Naive B cell (primary cell): ENCODE measurements around the gene QRFP. TPM values are rescaled to one million over a fixed set of nuclear protein-coding genes. Genes with fewer than 3 reads are reported as not detected.
"Not testable (repeated sequence)": the region's sequence is repeated elsewhere in the genome, so short reads cannot be mapped to it uniquely, and the experiment has no call there.

Source experiments
- ATAC-seq, 2 donors: fragments of 150-1000 bp; cut with Tn5 transposase; 2 replicates each; pipeline ENCODE4 v1.10.0; 2021; ENCODE audit warnings: low read depth in 2 of 2, mild to moderate bottlenecking in 2 of 2, moderate library complexity in 2 of 2
- DNase-seq: peaks from one replicate; pipeline ENCODE4 v3.0.0; 2022
- H3K27ac Mint-ChIP-seq, 6 donors: one replicate each; pipeline ENCODE4 v1.8.0; 2020 to 2022; ENCODE audit warnings: mild to moderate bottlenecking in 6 of 6, mixed read lengths in 6 of 6, moderate library complexity in 5 of 6, inconsistent platforms in 2 of 6
- H3K27me3 Mint-ChIP-seq, 3 donors: one replicate each; pipeline ENCODE4 v1.8.0; 2021 to 2022; ENCODE audit warnings: mixed read lengths in 3 of 3, mild to moderate bottlenecking in 1 of 3
- H3K36me3 Mint-ChIP-seq, 2 donors: one replicate each; pipeline ENCODE4 v1.8.0; 2020 to 2022; ENCODE audit warnings: mixed read lengths in 2 of 2, inconsistent platforms in 1 of 2, mild to moderate bottlenecking in 1 of 2
- H3K4me1 Mint-ChIP-seq, 3 donors: one replicate each; pipeline ENCODE4 v1.8.0; 2020 to 2022; ENCODE audit warnings: mixed read lengths in 3 of 3, inconsistent platforms in 1 of 3, mild to moderate bottlenecking in 1 of 3, moderate library complexity in 1 of 3
- H3K4me3 Mint-ChIP-seq, 8 donors: one replicate each; pipeline ENCODE4 v1.8.0; 2020 to 2022; ENCODE audit warnings: mild to moderate bottlenecking in 8 of 8, mixed read lengths in 8 of 8, moderate library complexity in 8 of 8, inconsistent platforms in 2 of 8
- H3K9me3 Mint-ChIP-seq, 7 donors: one replicate each; pipeline ENCODE4 v1.8.0; 2020 to 2022; ENCODE audit warnings: mixed read lengths in 7 of 7, mild to moderate bottlenecking in 5 of 7, inconsistent platforms in 2 of 7, moderate library complexity in 1 of 7
- polyA plus RNA-seq, 6 donors: library from polyadenylated mRNA; unstranded; fragments of 300-500 nt; fragmentation: Illumina TruSeq; gene quantifications; one replicate each; pipeline ENCODE4 v1.2.3, GENCODE V29; 2021; ENCODE audit warnings: low read depth in 6 of 6

The QRFP gene
- polyA plus RNA-seq, 6 donors from 2014 or later = 0.42 to 0.75 TPM; not detected in 4

DNA sequence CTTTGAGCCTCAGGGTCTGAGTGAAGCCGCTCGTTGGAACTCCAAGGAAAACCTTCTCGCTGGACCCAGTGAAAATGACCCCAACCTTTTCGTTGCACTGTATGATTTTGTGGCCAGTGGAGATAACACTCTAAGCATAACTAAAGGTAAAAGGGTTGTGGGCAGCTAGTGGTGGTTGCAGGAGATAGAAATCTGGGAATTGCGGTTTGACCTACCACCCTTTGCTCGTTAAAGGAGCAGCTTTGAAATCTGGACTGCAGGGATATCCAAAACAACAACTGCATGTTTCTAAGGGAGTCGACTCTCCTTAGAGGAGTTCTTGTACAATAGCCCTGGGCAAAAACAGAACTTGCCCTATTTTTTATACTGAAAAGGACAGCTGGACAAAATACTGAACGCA, 42.5 kb downstream of the QRFP start:
- H3K4me3 Mint-ChIP-seq = no peak overlapping the region
- H3K9me3 Mint-ChIP-seq = no peaks in the 10 kb centered on the region
- no peak for DNase-seq
- peaks cover 0 to 5% of the 10 kb centered on the region in 2 donors for H3K36me3 Mint-ChIP-seq
- H3K4me1 Mint-ChIP-seq = peaks cover 0 to 4% (median 0%) of the 10 kb centered on the region in 3 donors
- no peak overlapping the region for H3K27ac Mint-ChIP-seq
- no peak for ATAC-seq
- H3K27me3 Mint-ChIP-seq = no peaks in the 10 kb centered on the region

DNA sequence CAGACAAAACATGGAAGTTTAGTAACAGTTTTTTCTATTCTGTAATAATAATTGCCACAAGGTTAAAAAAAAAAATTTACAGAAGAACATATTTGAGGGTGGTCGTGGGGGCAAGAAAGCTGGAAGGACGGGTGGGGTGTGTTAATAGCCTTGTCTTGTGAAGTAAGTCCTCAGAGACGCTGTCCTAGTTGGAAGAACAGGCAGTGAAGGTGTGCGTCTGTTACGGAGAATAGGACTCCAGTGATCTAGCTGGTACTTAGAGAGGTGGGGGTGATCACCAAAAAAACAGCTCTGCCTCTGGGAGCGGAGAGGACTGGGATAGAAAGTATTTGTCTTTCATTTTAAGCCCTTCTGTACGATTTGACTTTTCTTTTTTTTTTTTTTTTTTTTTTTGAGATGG, 43.8 kb downstream of the QRFP start:
- no peaks in the 10 kb centered on the region for H3K9me3 Mint-ChIP-seq
- H3K36me3 Mint-ChIP-seq = peaks cover 0 to 5% of the 10 kb centered on the region in 2 donors
- peaks cover 0 to 4% (median 0%) of the 10 kb centered on the region in 3 donors for H3K4me1 Mint-ChIP-seq
- H3K27me3 Mint-ChIP-seq = no peaks in the 10 kb centered on the region
- peak overlapping the region in 1 of 6 donors; percentile 17 for H3K27ac Mint-ChIP-seq
- no peak overlapping the region for H3K4me3 Mint-ChIP-seq
- no peak for DNase-seq
- ATAC-seq = no peak

DNA sequence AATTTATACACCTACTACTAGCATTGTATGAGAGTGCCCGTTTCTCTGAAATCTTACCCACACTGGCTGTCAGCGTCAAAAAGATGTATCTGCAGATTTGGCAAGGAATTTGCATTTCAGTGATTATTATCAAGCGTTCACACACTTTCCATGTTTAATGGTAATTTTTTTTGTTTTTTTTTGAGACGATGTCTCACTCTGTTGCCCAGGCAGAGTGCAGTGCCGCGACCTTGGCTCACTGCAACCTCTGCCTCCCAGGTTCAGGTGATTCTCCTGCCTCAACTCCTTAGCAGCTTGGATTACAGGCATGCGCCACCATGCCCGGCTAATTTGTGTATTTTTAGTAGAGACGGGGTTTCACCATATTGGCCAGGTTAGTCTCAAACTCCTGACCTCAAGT, 47.3 kb downstream of the QRFP start:
- DNase-seq (no peak), ATAC-seq (no peak)
- H3K9me3 Mint-ChIP-seq = no peaks in the 10 kb centered on the region
- peaks cover 0 to 5% (median 0%) of the 10 kb centered on the region in 3 donors for H3K4me1 Mint-ChIP-seq
- H3K4me3 Mint-ChIP-seq = no peak overlapping the region
- H3K36me3 Mint-ChIP-seq = no peaks in the 10 kb centered on the region
- no peak overlapping the region for H3K27ac Mint-ChIP-seq
- H3K27me3 Mint-ChIP-seq = no peaks in the 10 kb centered on the region

DNA sequence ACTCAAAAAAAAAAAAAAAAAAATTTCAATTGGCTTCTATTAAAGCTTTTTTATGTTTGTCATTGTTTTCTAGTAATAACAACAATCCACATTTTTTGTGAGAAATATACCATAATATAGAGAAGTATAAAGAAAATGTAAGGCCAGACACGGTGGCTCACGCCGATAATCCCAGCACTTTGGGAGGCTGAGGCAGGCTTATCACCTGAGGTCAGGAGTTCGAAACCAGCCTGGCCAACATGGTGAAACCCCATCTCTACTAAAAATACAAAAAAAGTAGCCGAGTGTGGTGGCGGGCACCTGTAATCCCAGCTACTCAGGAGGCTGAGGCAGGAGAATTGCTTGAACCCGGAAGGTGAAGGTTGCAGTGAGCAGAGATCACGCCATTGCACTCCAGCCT, 48.1 kb downstream of the QRFP start:
- H3K27ac Mint-ChIP-seq, DNase-seq, H3K4me3 Mint-ChIP-seq, H3K27me3 Mint-ChIP-seq, ATAC-seq, H3K9me3 Mint-ChIP-seq, H3K36me3 Mint-ChIP-seq: not testable (repeated sequence)
- H3K4me1 Mint-ChIP-seq = peaks cover 2 to 12% (median 8%) of the 10 kb centered on the region in 3 donors

DNA sequence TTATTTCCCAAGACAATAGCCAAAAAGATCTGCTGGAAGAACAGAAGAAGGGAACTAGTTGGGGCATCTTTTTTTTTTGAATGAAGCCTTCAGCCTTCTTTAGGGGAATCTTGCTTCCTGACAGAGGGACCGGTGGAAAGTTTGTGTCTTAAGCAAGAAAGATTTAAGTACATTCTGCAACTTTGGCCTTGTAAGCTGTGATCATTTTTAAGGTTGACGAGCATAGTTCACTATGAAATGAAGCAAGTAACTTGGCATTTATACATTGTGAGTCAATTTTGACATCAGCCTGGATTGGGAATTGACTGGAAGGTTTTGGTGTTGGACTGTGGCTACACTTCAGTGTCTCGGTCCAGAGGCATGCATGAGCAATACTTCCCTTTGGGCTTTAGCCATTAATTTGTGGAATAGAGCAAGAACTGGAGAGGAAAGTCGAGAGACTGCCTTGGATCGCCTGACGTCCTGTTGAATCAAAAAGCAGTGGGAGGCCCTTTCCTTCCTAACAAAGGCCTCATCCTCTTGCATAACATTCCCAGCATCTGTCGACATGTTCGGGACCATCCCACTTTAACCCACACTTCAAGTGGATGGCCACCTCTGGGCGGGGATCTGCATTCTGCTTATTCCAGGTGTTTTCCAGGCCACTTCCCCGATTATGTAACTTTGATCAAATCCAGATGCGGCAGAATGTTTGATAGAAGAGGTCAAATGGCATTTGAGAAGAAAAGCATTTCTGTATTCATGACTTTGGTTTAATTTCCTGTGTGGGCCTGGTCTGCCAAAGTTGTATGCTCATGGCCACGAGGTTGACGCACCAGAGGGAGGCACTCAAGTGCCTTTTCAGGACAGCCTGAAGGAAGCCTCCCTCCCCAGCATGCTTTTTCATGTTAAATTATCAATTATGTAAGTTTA, 49.0 kb downstream of the QRFP start:
- ATAC-seq (no peak), DNase-seq (no peak)
- H3K4me3 Mint-ChIP-seq = no peak overlapping the region
- H3K27ac Mint-ChIP-seq = peak overlapping the region in 1 of 6 donors; percentile 9
- H3K36me3 Mint-ChIP-seq = no peaks in the 10 kb centered on the region
- H3K27me3 Mint-ChIP-seq = no peaks in the 10 kb centered on the region
- no peaks in the 10 kb centered on the region for H3K9me3 Mint-ChIP-seq
- H3K4me1 Mint-ChIP-seq = peaks cover 4 to 19% (median 16%) of the 10 kb centered on the region in 3 donors

DNA sequence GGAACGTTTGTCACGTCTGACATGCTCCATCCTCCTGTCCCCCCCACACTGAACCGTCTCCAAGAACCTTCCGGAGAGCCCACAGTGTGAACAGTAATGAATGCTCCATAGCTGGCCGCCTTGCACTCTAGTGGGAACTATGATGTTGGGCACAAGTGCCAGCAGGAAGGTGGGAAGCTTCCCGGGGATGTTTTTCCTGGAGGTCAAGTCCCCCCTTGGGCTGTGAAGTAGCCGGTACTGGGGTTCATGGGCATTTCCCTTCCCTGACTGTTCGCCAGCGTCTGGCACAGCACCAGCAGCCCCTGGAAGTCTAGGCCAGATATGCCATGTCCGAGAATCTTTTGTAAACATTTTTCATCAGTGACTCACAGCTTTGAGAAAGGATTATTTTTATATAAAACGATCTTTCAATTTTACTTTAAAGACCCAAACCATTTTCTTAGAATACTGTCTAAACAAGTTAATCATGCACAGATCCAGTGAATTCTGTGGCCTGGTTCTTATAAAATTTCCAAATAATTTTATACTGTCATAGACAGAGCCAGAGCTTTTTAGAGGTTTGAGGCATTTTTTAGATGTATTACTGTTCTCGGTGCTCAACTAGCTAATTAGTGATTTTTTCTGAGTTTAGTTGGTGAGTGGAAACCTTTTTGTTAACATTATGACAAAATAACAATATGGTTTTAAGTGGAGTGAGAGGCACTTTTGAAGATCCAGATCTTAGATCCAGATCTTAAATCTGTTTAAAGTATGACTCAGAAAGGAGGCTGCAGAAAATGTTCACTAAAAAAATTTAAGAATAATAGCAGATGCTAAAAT, 49.9 kb downstream of the QRFP start:
- no peak overlapping the region for H3K4me3 Mint-ChIP-seq
- H3K4me1 Mint-ChIP-seq = peaks cover 9 to 27% (median 20%) of the 10 kb centered on the region in 3 donors
- no peak for ATAC-seq
- H3K27ac Mint-ChIP-seq = peak overlapping the region in 1 of 6 donors; percentile 9
- H3K36me3 Mint-ChIP-seq = no peaks in the 10 kb centered on the region
- H3K9me3 Mint-ChIP-seq = no peaks in the 10 kb centered on the region
- DNase-seq = no peak
- H3K27me3 Mint-ChIP-seq = no peaks in the 10 kb centered on the region

DNA sequence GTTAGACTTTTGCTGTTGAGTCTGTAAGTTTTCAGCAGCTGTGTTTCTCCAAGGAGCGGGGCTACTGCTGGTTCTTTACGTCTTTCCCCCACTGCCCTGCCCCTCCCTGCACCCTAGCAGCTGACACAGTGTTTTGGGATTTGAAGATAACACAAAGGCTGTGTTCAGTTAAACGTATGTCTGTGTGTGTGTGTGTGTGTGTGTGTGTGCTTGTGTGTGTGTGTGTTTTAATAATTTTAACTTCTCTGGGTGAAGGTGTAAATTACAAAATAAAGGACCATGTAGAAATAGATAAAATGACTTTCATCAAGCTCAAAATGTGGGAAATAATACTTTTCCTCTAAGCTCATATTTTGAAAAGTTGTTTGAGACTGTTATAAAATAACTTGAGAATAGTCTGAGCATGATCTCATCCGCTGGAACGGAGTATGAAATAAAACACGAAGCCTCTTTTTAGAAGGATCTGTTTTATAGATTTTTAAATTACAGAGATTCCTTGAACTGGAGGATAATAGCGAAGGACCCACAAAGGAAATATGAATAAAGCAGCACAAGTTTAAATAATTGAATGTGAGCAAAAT, 50.6 kb downstream of the QRFP start:
- Mint-ChIP-seq H3K27ac (no peak overlapping the region), H3K9me3 (no peaks in the 10 kb centered on the region), H3K4me1 (peaks cover 9 to 29% (median 23%) of the 10 kb centered on the region in 3 donors), H3K4me3 (no peak overlapping the region), H3K36me3 (no peaks in the 10 kb centered on the region), H3K27me3 (no peaks in the 10 kb centered on the region)
- ATAC-seq = no peak
- DNase-seq = no peak

DNA sequence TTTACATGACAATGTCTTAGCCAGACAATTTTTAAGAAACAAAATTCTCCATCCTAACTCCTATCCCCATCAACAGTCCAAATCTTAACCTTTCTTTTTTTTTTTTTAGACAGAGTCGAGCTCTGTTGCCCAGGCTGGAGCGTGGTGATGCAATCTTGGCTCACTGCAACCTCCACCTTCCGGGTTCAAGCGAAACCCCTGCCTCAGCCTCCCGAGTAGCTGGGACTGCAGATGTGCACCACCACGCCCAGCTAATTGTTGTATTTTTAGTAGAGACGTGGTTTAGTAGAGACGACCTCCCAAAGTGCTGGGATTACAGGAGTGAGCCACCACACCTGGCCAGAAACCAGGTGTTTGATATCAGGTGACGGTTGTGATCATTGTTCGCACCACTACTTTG, 51.4 kb downstream of the QRFP start:
- Mint-ChIP-seq H3K27me3 (no peaks in the 10 kb centered on the region), H3K9me3 (no peaks in the 10 kb centered on the region), H3K27ac (no peak overlapping the region), H3K4me1 (peaks cover 9 to 29% (median 23%) of the 10 kb centered on the region in 3 donors), H3K36me3 (no peaks in the 10 kb centered on the region), H3K4me3 (no peak overlapping the region)
- ATAC-seq (no peak), DNase-seq (no peak)

DNA sequence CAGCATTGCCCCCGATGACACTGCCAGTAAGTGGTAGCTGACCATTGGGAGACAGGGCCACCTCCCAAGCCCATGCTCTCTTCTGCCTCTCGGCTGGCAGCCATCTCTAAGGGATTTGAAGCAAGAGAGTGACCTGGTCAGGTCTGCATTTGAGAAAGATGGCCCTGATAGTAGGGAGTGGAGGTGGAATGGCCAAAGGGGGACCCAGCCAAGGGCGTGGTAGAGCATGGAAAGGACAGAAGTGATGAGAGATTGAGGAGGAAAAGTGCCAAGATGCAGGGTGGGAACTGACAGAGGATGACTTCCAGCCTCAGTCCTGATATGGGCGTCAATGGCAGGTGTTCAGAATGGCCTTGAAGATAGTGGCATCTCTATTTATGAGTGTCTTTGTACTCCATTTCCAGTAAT, 52.6 kb downstream of the QRFP start:
- H3K4me1 Mint-ChIP-seq = peaks cover 15 to 31% (median 29%) of the 10 kb centered on the region in 3 donors
- H3K27me3 Mint-ChIP-seq = no peaks in the 10 kb centered on the region
- peak overlapping the region in 1 of 6 donors; percentile 11 for H3K27ac Mint-ChIP-seq
- no peak overlapping the region for H3K4me3 Mint-ChIP-seq
- H3K9me3 Mint-ChIP-seq = no peaks in the 10 kb centered on the region
- ATAC-seq = no peak
- H3K36me3 Mint-ChIP-seq = no peaks in the 10 kb centered on the region
- DNase-seq = no peak

DNA sequence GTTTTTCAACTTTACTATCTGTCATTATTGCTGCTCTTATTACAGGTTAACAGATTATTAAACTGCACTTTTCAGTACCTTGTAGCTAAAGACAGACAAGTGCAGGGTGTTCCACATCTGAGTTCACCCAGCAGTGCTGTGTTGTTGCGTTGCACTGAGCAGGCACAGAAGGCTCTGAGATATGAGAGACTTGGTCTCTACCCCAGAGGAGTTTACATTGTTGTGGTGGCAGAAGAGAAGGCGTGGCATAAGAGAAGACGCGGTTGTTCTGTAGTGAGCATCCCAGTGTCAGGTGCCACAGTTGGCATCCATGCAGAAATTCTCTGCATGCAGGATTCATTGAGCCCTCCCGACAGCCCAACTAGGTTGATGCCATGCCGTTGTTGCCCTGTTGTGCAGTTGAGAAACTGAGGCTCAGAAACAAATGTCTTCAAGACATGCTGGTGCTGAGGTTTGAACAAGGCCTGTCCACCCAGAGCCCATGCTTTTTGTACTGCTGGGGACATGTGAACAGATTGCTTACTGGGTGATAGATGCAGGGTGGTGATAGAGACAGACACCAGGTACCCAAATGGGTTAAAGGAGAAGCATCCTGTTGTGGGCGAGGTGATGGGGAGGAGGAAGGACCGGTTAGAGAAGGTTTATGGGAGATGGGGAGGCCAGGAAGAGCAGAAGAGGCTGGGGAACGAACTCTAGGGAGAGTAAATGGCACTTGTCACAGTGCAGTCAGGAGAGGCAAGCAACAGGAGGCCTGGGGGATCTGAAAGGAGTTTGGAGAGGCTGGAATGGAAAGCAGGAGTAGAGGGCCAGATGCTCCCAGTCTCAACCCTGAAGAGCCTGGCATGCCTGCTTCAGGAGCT, 53.3 kb downstream of the QRFP start:
- H3K4me3 Mint-ChIP-seq = no peak overlapping the region
- no peaks in the 10 kb centered on the region for H3K36me3 Mint-ChIP-seq
- H3K27me3 Mint-ChIP-seq = no peaks in the 10 kb centered on the region
- H3K4me1 Mint-ChIP-seq = peaks cover 18 to 38% (median 35%) of the 10 kb centered on the region in 3 donors
- DNase-seq (no peak), ATAC-seq (no peak)
- no peaks in the 10 kb centered on the region for H3K9me3 Mint-ChIP-seq
- H3K27ac Mint-ChIP-seq = peak overlapping the region in 4 of 6 donors; percentile 5 to 83 (median 11)
